Stimulated activated naive B cell treated with anti-CD40 and anti-IgM and Interleukin-4, amounts not matched to agents 10 μg/mL and 1 μg/mL and 100 μg/mL, for 72 hours (primary cell): ENCODE results near the gene MYLK.

Experiments
- ATAC-seq, 2 donors: fragments of 150-1000 bp; cut with Tn5 transposase; replicated peaks; 2 replicates each; pipeline ENCODE4 v1.10.0; 2021; ENCODE audit warnings: moderate library complexity in 1 of 2
- DNase-seq: peaks from one replicate; pipeline ENCODE4 v3.0.0; 2021
- H3K27ac Mint-ChIP-seq: one replicate; pipeline ENCODE4 v1.8.0; 2022; ENCODE audit warnings: mild to moderate bottlenecking, mixed read lengths
- H3K27me3 Mint-ChIP-seq, 2 donors: one replicate each; pipeline ENCODE4 v1.8.0; 2022; ENCODE audit warnings: mixed read lengths in 2 of 2
- H3K36me3 Mint-ChIP-seq, 2 donors: one replicate each; pipeline ENCODE4 v1.8.0; 2022; ENCODE audit warnings: mixed read lengths in 2 of 2, mild to moderate bottlenecking in 1 of 2
- H3K4me1 Mint-ChIP-seq, 2 donors: one replicate each; pipeline ENCODE4 v1.8.0; 2022; ENCODE audit warnings: mixed read lengths in 2 of 2, mild to moderate bottlenecking in 1 of 2
- H3K4me3 Mint-ChIP-seq, 2 donors: one replicate each; pipeline ENCODE4 v1.8.0; 2022; ENCODE audit warnings: mild to moderate bottlenecking in 2 of 2, mixed read lengths in 2 of 2, moderate library complexity in 1 of 2
- H3K9me3 Mint-ChIP-seq, 2 donors: one replicate each; pipeline ENCODE4 v1.8.0; 2022; ENCODE audit warnings: mixed read lengths in 2 of 2, mild to moderate bottlenecking in 1 of 2

The MYLK gene

DNA sequence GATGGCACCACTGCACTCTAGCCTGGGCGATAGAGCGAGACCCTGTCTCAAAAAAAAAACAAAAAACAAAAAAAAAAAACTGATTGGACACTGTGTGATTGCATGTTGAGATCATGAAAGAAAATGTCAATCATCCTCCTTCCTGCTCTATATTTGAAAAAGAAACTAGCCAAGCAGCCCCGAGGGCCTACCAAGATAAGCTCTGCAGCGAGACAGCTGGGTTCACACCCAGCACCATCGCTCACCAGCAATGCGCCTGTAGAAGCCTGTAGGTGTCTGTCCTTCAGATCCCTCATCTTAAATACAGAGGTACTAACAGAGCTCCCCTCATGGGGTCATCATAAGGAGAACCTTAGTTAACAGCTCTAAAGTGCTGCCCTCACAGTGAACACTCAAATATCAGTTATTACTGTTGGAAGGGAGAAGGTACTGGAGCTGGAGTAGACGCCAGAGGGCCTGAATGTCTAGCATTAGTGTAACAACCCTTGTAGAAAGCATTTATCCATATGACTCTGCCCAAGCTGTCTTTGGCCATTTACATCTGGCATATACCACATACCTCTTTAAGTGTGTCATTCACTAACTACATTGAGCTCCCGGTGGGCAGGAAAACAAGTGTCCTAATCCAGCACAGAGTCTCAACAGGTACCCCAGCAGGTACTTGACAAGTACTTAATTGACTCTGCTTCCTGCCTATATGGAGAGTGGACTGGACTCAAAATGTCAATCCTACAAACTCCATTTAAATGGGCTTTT, 22.9 kb downstream of the MYLK start:
- Mint-ChIP-seq H3K9me3 (no peaks in the 10 kb centered on the region), H3K27me3 (no peaks in the 10 kb centered on the region), H3K27ac (no peak overlapping the region), H3K4me1 (no peaks in the 10 kb centered on the region), H3K4me3 (no peak overlapping the region), H3K36me3 (no peaks in the 10 kb centered on the region)
- DNase-seq: no peak
- no peak for ATAC-seq

DNA sequence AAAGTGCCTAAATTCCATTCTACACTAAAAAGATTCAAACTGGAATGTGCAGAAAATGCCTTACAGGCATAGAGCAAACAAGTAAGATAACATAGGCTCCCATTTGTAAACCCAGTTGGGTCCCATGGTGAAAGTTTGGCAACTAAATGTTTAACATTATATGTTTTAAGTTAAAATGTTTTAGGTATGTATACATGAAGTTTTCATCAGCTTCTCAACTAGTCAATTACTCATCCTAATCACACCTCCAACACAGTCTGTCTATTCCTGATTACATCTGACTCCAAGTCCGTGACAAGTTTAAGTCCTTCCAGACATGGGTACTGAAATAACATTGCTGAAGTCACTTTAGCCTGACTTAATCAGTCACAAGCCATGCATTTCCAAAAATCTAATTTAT, 25.0 kb downstream of the MYLK start:
- ATAC-seq (no peak), DNase-seq (no peak)
- no peaks in the 10 kb centered on the region for H3K36me3 Mint-ChIP-seq
- H3K4me1 Mint-ChIP-seq: no peaks in the 10 kb centered on the region
- H3K27me3 Mint-ChIP-seq: no peaks in the 10 kb centered on the region
- H3K9me3 Mint-ChIP-seq: peaks cover 1 to 3% of the 10 kb centered on the region in 2 donors
- H3K27ac Mint-ChIP-seq: no peak overlapping the region
- H3K4me3 Mint-ChIP-seq: no peak overlapping the region

DNA sequence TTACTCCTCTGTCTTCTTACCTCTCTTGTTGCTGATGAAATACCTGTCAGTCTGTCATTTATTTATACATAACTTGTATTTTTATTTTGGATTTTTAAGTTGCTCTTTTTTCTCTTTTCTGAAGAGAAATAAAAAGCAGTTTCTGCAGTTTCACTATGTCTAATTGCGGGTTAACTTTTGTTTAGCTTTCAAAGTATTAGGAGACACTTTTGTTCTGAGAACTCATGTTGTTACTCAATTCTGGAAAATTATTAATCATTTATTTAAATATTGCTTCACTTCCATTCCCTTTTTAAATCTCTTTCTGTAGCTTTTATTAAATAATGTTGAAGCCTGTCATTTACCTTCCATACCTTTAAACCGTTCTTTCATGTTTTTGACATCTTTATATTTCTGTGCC, 29.2 kb downstream of the MYLK start:
- no peak for ATAC-seq
- H3K4me1 Mint-ChIP-seq: no peaks in the 10 kb centered on the region
- DNase-seq: no peak
- peaks cover 3% of the 10 kb centered on the region in 2 donors for H3K9me3 Mint-ChIP-seq
- no peak overlapping the region for H3K27ac Mint-ChIP-seq
- no peaks in the 10 kb centered on the region for H3K27me3 Mint-ChIP-seq
- no peaks in the 10 kb centered on the region for H3K36me3 Mint-ChIP-seq
- H3K4me3 Mint-ChIP-seq: no peak overlapping the region

DNA sequence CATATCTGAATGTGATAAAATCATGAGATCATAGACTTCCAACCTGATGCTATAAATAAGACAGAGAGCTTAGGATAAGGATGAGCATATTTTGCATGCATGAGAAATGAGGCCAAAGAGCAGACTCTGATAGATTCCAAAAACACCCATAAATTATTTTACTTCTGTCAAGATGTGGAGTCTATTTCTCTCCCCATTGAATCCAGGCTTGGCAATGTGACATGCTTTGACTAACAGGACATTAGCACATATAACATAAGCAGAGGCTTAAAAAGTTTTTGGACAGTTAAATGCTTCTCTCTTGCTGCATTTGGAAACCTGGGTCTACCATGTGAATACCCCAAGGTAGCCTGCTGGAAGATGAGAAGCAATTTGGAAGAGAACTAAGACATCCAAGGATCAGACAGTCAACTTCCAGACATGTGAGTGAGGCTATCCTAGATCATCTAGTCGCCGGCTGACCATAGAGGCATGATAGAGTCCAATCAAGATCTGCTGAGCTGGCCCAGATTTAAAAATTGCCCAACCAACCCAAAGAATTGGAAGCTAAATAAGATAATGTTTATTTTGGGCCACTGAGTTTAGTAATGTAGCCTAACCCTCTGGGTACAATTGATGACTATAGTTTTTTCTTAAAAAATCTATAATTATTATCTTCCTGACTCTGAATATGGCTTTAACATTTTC, 30.3 kb downstream of the MYLK start:
- DNase-seq (no peak), ATAC-seq (no peak)
- H3K4me1 Mint-ChIP-seq: no peaks in the 10 kb centered on the region
- peaks cover 3 to 8% of the 10 kb centered on the region in 2 donors for H3K9me3 Mint-ChIP-seq
- no peak overlapping the region for H3K4me3 Mint-ChIP-seq
- H3K27ac Mint-ChIP-seq: no peak overlapping the region
- no peaks in the 10 kb centered on the region for H3K36me3 Mint-ChIP-seq
- no peaks in the 10 kb centered on the region for H3K27me3 Mint-ChIP-seq

DNA sequence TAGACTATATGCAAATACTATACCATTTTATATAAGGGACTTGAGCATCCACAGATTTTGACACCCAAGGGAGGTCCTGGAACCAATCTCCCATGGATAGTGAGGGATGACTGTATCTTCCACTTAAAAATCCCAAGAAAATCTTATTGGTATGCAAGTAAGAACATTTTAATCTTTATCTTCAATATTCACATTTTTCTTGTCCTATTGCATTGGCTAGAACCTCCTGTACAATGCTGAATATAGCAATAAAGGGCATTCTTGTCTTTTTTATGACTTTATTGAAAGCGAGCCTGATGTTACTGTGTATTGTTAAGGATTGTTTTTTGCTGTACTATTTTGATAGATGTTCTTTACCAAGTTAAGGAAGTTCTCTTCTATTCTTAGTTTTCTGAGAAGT, 36.9 kb downstream of the MYLK start:
- H3K27ac Mint-ChIP-seq: no peak overlapping the region
- DNase-seq: no peak
- H3K4me3 Mint-ChIP-seq: no peak overlapping the region
- ATAC-seq: no peak
- peaks cover 11 to 18% of the 10 kb centered on the region in 2 donors for H3K9me3 Mint-ChIP-seq
- no peaks in the 10 kb centered on the region for H3K27me3 Mint-ChIP-seq
- H3K36me3 Mint-ChIP-seq: no peaks in the 10 kb centered on the region
- no peaks in the 10 kb centered on the region for H3K4me1 Mint-ChIP-seq

DNA sequence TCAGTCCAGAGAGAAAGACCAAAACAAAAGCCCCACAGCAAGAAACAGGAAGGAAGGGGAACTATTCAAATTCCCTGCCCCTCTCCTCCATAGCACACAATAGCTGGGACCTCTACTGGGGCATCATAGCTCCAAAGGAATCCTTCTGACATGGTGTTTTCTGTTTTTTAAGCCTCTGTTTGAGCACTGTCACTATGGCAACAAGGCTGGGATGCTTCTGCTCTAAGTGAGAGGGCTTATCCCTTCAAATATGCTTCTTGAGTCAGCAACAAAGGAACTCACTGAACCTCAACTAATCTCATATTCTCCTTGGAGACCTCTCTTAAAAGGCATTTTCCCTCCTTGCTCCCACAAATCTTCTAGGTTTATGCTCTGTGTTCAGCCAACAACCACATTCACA, 40.5 kb downstream of the MYLK start:
- ATAC-seq (no peak), DNase-seq (no peak)
- H3K27me3 Mint-ChIP-seq: no peaks in the 10 kb centered on the region
- H3K4me1 Mint-ChIP-seq: peaks cover 0 to 3% of the 10 kb centered on the region in 2 donors
- no peaks in the 10 kb centered on the region for H3K36me3 Mint-ChIP-seq
- peaks cover 18 to 22% of the 10 kb centered on the region in 2 donors for H3K9me3 Mint-ChIP-seq
- no peak overlapping the region for H3K4me3 Mint-ChIP-seq
- no peak overlapping the region for H3K27ac Mint-ChIP-seq

DNA sequence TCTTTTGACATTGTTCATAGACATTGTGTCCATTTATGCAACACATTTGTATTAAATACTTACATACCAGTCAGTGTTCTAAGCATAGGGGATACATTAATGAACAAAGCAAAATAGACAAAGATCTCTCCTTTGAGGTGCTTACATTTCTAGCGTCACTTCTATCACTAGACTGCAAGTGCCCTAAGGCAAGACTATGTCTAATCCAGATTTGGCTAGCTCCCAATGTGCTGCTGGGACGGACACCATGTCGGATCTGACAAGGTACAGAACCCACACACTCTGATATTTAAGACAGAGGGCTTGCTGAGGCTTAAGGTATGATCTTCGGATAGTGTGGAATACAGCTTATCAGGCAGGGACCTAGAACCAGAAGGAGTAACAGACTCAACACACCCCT, 41.4 kb downstream of the MYLK start:
- H3K4me3 Mint-ChIP-seq: no peak overlapping the region
- peaks cover 0 to 3% of the 10 kb centered on the region in 2 donors for H3K4me1 Mint-ChIP-seq
- ATAC-seq (no peak), DNase-seq (no peak)
- H3K27me3 Mint-ChIP-seq: no peaks in the 10 kb centered on the region
- H3K9me3 Mint-ChIP-seq: peaks cover 16 to 20% of the 10 kb centered on the region in 2 donors
- no peak overlapping the region for H3K27ac Mint-ChIP-seq
- H3K36me3 Mint-ChIP-seq: no peaks in the 10 kb centered on the region

DNA sequence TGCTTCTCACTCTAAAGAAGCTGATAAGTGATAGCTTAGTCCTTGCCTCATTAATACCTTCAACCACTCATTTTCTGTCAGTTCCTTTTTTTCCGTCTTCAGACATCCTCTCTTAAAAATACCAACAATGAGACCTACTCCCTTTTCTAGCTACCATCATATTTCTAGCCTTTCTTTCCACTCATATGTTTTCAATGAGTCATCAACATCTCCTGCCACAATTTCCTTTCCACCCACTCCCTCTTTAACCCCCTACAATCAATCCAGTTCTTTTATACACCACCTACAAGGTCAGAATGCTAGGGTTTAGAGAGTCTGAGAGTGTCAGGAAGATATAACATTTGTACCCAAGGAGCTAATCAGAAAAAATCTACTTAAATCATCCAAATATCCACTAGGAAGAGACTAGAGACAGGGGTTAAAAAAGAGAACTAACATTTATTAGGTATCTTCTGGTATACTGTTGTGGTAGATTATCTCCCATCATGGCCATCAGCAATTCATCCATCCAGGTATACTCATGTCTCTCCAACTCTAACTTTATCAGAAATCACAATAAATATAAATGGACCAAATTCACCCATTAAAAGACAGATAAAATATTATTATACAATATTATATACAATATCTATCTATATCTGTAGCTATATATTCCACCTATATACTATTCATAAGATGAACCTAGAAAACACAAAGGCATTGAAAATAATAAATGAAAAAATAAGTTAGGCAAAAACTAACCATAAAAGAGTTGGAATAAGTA, 42.5 kb downstream of the MYLK start:
- peaks cover 0 to 3% of the 10 kb centered on the region in 2 donors for H3K4me1 Mint-ChIP-seq
- no peaks in the 10 kb centered on the region for H3K36me3 Mint-ChIP-seq
- no peak for DNase-seq
- ATAC-seq: no peak
- no peak overlapping the region for H3K4me3 Mint-ChIP-seq
- peaks cover 15 to 23% of the 10 kb centered on the region in 2 donors for H3K9me3 Mint-ChIP-seq
- no peaks in the 10 kb centered on the region for H3K27me3 Mint-ChIP-seq
- H3K27ac Mint-ChIP-seq: no peak overlapping the region

DNA sequence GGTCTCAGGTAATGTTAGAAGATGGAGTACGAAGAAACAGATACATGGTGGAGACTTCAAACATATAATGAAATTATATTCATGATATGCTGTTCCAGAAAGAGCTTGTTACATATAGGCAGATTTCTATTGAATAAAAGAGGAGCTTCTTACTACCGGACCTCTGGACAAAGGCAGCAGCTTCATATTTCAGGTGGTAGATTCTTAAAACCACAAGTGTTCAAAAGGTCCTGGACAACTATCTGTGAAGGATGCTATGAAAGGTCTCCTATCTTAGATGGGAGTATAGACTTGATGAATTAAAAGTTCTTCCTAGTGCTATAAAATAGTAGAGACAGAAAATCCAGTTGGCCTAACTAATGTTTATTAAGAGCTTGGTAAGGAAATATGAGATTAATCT, 43.2 kb downstream of the MYLK start:
- DNase-seq: no peak
- Mint-ChIP-seq H3K4me3 (no peak overlapping the region), H3K27me3 (no peaks in the 10 kb centered on the region), H3K9me3 (peaks cover 13 to 23% of the 10 kb centered on the region in 2 donors), H3K27ac (no peak overlapping the region), H3K4me1 (peaks cover 0 to 3% of the 10 kb centered on the region in 2 donors), H3K36me3 (no peaks in the 10 kb centered on the region)
- no peak for ATAC-seq

DNA sequence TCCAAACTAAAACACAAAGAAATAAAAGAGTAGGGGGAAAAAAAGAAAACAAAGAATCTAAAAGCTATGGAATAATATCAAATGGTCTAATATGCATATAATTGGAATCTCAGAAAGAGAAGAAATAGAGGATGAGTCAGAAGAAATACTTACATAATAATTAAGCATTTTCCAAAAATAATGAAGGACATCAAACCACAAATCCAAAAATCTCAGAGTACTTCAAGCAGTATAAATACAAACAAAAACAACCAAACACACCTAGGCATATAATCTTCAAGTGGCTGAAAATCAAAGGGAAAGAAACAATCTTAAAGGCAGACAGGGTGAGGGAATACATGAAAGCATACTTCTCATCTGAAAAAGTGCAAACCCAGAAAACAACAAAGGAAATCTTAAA, 46.3 kb downstream of the MYLK start:
- no peaks in the 10 kb centered on the region for H3K36me3 Mint-ChIP-seq
- no peak overlapping the region for H3K27ac Mint-ChIP-seq
- peaks cover 11 to 21% of the 10 kb centered on the region in 2 donors for H3K9me3 Mint-ChIP-seq
- ATAC-seq (no peak), DNase-seq (no peak)
- H3K27me3 Mint-ChIP-seq: no peaks in the 10 kb centered on the region
- H3K4me3 Mint-ChIP-seq: no peak overlapping the region
- peaks cover 0 to 3% of the 10 kb centered on the region in 2 donors for H3K4me1 Mint-ChIP-seq

DNA sequence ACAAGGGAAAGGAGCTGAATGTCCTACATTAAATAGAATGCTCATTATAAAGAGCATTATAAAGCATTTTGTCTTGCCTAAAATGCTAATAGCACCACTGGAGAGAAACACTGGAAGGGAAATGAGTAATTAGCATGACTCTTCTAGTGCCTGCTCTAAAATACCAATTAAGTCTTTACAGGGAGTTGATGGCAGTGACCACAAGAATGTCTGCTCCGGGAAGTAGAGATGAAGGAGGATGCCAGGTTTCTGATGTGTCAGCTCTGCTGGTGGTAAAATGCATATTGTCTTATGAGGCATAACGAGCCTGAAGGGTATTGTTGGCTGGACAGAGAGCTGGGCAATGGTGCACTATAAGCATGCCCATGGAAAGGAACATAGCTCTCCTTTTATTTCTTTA, 49.5 kb downstream of the MYLK start:
- Mint-ChIP-seq H3K36me3 (no peaks in the 10 kb centered on the region), H3K27me3 (no peaks in the 10 kb centered on the region), H3K4me3 (no peak overlapping the region), H3K27ac (no peak overlapping the region), H3K4me1 (no peaks in the 10 kb centered on the region), H3K9me3 (peaks cover 3 to 5% of the 10 kb centered on the region in 2 donors)
- DNase-seq (no peak), ATAC-seq (no peak)

DNA sequence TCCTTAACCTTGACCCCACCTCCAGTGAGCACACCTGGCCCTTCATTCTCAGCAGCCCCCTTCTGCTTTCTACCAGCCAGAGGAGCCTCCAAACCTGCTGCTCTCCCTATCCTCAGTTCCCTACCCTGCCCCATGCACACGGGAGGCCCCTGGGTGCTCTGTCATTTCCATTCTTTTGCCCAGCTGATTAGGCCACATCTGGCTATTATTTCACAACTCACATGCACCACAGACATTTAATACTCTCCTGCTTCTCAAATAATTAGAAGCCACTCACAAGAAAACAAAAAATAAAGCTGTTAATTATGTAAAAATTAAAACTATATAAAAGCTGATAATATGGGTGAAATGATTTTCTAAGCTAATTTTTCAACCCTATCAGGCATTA, 50.7 kb downstream of the MYLK start:
- ATAC-seq (no peak), DNase-seq (no peak)
- Mint-ChIP-seq H3K36me3 (no peaks in the 10 kb centered on the region), H3K4me1 (no peaks in the 10 kb centered on the region), H3K27ac (no peak overlapping the region), H3K9me3 (peaks cover 4 to 14% of the 10 kb centered on the region in 2 donors), H3K27me3 (no peaks in the 10 kb centered on the region), H3K4me3 (no peak overlapping the region)

DNA sequence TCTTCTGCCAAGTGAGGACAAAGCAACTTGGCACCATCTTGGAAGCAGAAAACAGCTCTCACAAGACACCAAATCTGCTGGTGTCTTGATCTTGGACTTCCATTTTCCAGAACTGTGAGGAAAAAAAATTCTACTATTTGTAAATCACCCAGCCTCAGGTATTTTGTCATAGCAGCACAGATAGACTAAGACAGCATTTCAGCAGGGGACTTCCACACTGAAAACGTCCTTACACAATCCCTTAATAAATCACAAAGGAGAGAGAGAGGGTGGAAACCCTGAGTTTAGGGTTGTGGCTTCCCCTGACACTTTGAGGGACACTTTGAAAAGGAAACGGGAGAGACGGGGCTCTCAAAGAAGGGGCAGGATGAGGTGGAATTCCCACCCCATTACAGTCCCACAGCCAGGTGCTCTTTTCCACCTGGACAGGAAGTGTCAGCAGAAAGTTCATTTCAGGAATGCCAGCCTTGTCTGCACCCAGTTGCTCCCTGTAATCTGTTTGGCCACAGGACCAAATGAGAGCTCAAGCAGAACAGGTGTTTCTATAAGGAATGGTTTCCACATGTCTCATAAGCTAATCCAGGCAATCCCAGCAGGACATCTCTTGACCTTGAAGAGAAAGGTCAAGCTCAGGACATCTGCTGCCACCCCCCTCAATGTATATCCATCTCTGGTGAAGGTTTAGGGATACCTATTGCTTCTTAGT, 51.3 kb downstream of the MYLK start:
- ATAC-seq (no peak), DNase-seq (no peak)
- Mint-ChIP-seq H3K4me1 (no peaks in the 10 kb centered on the region), H3K9me3 (peaks cover 9 to 19% of the 10 kb centered on the region in 2 donors), H3K36me3 (no peaks in the 10 kb centered on the region), H3K27ac (no peak overlapping the region), H3K27me3 (no peaks in the 10 kb centered on the region), H3K4me3 (no peak overlapping the region)

DNA sequence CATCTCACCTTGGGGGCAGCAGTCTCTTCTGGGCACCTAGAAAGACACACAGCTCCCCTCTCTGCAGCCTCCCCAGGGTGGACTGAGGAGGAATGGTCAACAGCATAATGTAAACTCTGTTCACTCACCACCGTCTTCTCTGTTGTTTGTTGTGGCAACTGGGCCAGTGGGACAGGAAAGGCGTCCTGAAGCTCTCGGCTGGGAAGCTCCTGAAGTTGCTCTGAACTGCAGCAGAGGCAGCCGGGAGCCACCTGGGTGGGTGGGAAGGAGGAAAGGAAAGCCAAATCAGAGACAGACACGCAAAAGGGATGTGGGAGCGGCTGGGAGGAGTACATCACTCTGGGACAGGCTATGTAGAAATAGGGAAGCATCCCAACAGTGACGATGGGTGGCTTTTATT, 52.7 kb downstream of the MYLK start:
- Mint-ChIP-seq H3K27ac (no peak overlapping the region), H3K4me1 (no peaks in the 10 kb centered on the region), H3K27me3 (no peaks in the 10 kb centered on the region), H3K4me3 (no peak overlapping the region), H3K36me3 (no peaks in the 10 kb centered on the region), H3K9me3 (peaks cover 19 to 27% of the 10 kb centered on the region in 2 donors)
- ATAC-seq (no peak), DNase-seq (no peak)
